Endodermal cell (in vitro differentiated cells): ENCODE results near the gene TACC2. TPM values are rescaled to one million over a fixed set of nuclear protein-coding genes. Genes with fewer than 3 reads are reported as not detected.

Source experiments
- DNase-seq: peaks from one replicate; pipeline ENCODE4 v3.0.0-alpha.2; 2017
- H3K27ac ChIP-seq: 2 replicates; pipeline ENCODE4 v1.5.1; 2013; ENCODE audit warnings: mild to moderate bottlenecking, low read depth, low read length, moderate library complexity
- H3K27me3 ChIP-seq: 2 replicates; pipeline ENCODE4 v1.6.1; 2013; ENCODE audit warnings: mild to moderate bottlenecking, low read length, moderate library complexity; ENCODE audit not compliant: insufficient read depth, control insufficient read depth, poor library complexity, severe bottlenecking
- H3K36me3 ChIP-seq: 2 replicates; pipeline ENCODE4 v1.7.0; 2013; ENCODE audit warnings: mild to moderate bottlenecking, low read length, moderate library complexity; ENCODE audit not compliant: control insufficient read depth, insufficient read depth
- H3K4me1 ChIP-seq: one replicate; pipeline ENCODE4 v1.7.0; 2013; ENCODE audit warnings: low read length; ENCODE audit not compliant: control insufficient read depth, insufficient read depth
- H3K4me3 ChIP-seq: 2 replicates; pipeline ENCODE4 v1.5.1; 2013; ENCODE audit warnings: mild to moderate bottlenecking, low read length, moderate library complexity
- H3K9ac ChIP-seq: 2 replicates; pipeline ENCODE4 v1.6.1; 2013; ENCODE audit warnings: mild to moderate bottlenecking, low read length, moderate library complexity; ENCODE audit not compliant: poor library complexity, severe bottlenecking; ENCODE audit errors: extremely low read depth
- H3K9me3 ChIP-seq: 2 replicates; pipeline ENCODE4 v1.6.1; 2013; ENCODE audit warnings: mild to moderate bottlenecking, low read length, moderate library complexity; ENCODE audit not compliant: control insufficient read depth
- H3K27ac Mint-ChIP-seq: 2 replicates; pipeline ENCODE4 v1.8.0; 2020; ENCODE audit warnings: mixed read lengths
- H3K27me3 Mint-ChIP-seq: 2 replicates; pipeline ENCODE4 v1.8.0; 2021; ENCODE audit warnings: mild to moderate bottlenecking, mixed read lengths; ENCODE audit not compliant: insufficient read depth
- H3K36me3 Mint-ChIP-seq: 2 replicates; pipeline ENCODE4 v1.8.0; 2020; ENCODE audit warnings: low read depth, mixed read lengths
- H3K4me1 Mint-ChIP-seq: 2 replicates; pipeline ENCODE4 v1.8.0; 2020; ENCODE audit warnings: mixed read lengths
- H3K4me3 Mint-ChIP-seq: 2 replicates; pipeline ENCODE4 v1.8.0; 2020; ENCODE audit warnings: mild to moderate bottlenecking, moderate library complexity, mixed read lengths
- H3K9me3 Mint-ChIP-seq: 2 replicates; pipeline ENCODE4 v1.8.0; 2020; ENCODE audit warnings: mild to moderate bottlenecking, mixed read lengths
- CTCF ChIP-seq: fragments of 200-600 bp; sonication (generic); conservative IDR thresholded peaks from 2 replicates; pipeline ENCODE4 v1.5.0; 2021; ENCODE audit warnings: antibody characterized with exemption, mild to moderate bottlenecking
- WGBS, 2 experiments: methylation state at CpG; one replicate each; pipeline versions ENCODE4 v1.1.5 to v1.1.7; 2013; ENCODE audit warnings: missing lambda C conversion rate in 2 of 2, mixed read lengths in 1 of 2; ENCODE audit not compliant: insufficient coverage in 1 of 2, insufficient read length in 1 of 2; 5-methylcytosine and 5-hydroxymethylcytosine counted together
- total RNA-seq, 2 donors: library from RNA; stranded (reverse); fragmentation: NEBNext Ultra II Directional in 1 of 2; extraction: Animal tissue kit (Norgen Biotek cat#: 25700) in 1 of 2; gene quantifications; 2 replicates in 1 of 2; 3 replicates in 1 of 2; pipeline ENCODE4 v1.2.1, GENCODE V29; 2021

The TACC2 gene
- total RNA-seq, 2 donors from 2014 or later = 24.5 to 34.1 TPM

GRCh38 chr10:122033224-122033926 lies 44.4 kb downstream of the TACC2 start:
- TF ChIP-seq CTCF = no peak
- H3K36me3 Mint-ChIP-seq = no peaks in the 10 kb centered on the region
- WGBS, 2 experiments = 85 to 90% methylated on average over 2 to 9 of the region's 9 CpGs
- no peak overlapping the region for H3K27ac ChIP-seq
- peaks cover 6% of the 10 kb centered on the region for H3K4me1 ChIP-seq
- H3K27me3 Mint-ChIP-seq = peaks cover 31% of the 10 kb centered on the region
- H3K27ac Mint-ChIP-seq = no peak overlapping the region
- H3K36me3 ChIP-seq = no peaks in the 10 kb centered on the region
- H3K9ac ChIP-seq = no peak overlapping the region
- H3K4me3 ChIP-seq = no peak overlapping the region
- no peak for DNase-seq
- H3K9me3 ChIP-seq = no peaks in the 10 kb centered on the region
- no peak overlapping the region for H3K4me3 Mint-ChIP-seq
- peaks cover 5% of the 10 kb centered on the region for H3K9me3 Mint-ChIP-seq
- no peaks in the 10 kb centered on the region for H3K27me3 ChIP-seq
- peaks cover 13% of the 10 kb centered on the region for H3K4me1 Mint-ChIP-seq

- no peaks in the 10 kb centered on the region for H3K36me3 Mint-ChIP-seq
- Histone ChIP-seq H3K9ac (no peak overlapping the region), H3K9me3 (no peaks in the 10 kb centered on the region), H3K36me3 (no peaks in the 10 kb centered on the region), H3K4me1 (peaks cover 6% of the 10 kb centered on the region), H3K27ac (no peak overlapping the region), H3K27me3 (no peaks in the 10 kb centered on the region), H3K4me3 (no peak overlapping the region)
- H3K27me3 Mint-ChIP-seq = peaks cover 32% of the 10 kb centered on the region
- no peak for TF ChIP-seq CTCF
- 0 to 81% methylated on average over 1 to 6 of the region's 6 CpGs for WGBS, 2 experiments
- no peak for DNase-seq
- no peak overlapping the region for H3K27ac Mint-ChIP-seq
- peaks cover 15% of the 10 kb centered on the region for H3K4me1 Mint-ChIP-seq
- no peak overlapping the region for H3K4me3 Mint-ChIP-seq
- H3K9me3 Mint-ChIP-seq = peaks cover 5% of the 10 kb centered on the region
These were observed 45.3 kb downstream of the TACC2 start for GRCh38 chr10:122034149-122034756.

- no peak for TF ChIP-seq CTCF
- DNase-seq = no peak
- H3K4me3 ChIP-seq = no peak overlapping the region
- WGBS, 2 experiments = 90 to 93% methylated on average over 5 to 8 of the region's 8 CpGs
- H3K36me3 Mint-ChIP-seq = no peaks in the 10 kb centered on the region
- H3K4me1 ChIP-seq = peaks cover 6% of the 10 kb centered on the region
- no peak overlapping the region for H3K27ac ChIP-seq
- H3K9me3 Mint-ChIP-seq = peaks cover 5% of the 10 kb centered on the region
- H3K27ac Mint-ChIP-seq = no peak overlapping the region
- no peaks in the 10 kb centered on the region for H3K9me3 ChIP-seq
- H3K4me3 Mint-ChIP-seq = no peak overlapping the region
- H3K9ac ChIP-seq = no peak overlapping the region
- H3K4me1 Mint-ChIP-seq = peaks cover 27% of the 10 kb centered on the region
- H3K27me3 Mint-ChIP-seq = peaks cover 16% of the 10 kb centered on the region
- H3K36me3 ChIP-seq = no peaks in the 10 kb centered on the region
- no peaks in the 10 kb centered on the region for H3K27me3 ChIP-seq
These were observed 51.8 kb downstream of the TACC2 start for GRCh38 chr10:122040786-122041185.
